ENCODE data around the gene SIVA1. TPM values are rescaled to one million over a fixed set of nuclear protein-coding genes. Genes with fewer than 3 reads are reported as not detected.

The SIVA1 gene
- total RNA-seq, 1 donor from 2014 or later = 47.9 TPM

DNA sequence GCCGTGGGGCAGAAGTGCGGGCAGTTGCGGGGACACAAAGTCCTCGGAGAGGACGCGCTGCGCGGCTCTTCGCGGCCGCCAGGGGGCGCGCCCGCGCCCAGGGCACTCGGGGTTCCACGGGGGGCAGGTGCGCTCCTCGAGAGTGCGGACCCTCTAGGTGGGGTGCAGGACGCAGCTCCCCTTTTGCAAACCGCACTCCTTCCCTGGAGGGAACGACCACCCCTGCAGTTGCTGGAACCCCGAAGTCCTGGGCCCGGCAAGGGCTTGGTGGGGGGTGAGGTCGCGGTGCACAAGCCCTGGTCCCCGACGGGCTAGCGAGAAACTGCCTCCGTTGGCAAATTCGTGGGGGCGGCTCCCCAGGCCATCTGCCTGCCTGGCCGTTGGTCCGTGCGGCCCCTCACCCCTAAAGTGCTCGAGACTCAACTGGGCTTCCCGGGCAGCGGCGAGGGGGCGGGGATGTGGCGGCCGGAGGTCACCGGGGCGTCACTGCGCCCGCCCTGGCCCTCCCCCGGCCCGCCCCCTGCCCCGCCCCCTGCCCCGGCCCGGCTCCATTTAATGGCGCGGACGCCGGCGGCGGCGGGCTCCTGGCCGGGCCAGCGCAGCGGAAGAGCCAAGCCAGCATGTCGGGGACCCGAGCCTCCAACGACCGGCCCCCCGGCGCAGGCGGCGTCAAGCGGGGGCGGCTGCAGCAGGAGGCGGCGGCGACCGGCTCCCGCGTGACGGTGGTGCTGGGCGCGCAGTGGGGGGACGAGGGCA is 29.1 kb upstream of the SIVA1 start, which contains the start of gene ADSS1:
Gene ADSS1, plus strand, starts transcription at position 579 of the 756 bp plus-strand sequence. Its CDS starts 42 bp downstream, at position 621.
- TF ChIP-seq, protein P1, sequence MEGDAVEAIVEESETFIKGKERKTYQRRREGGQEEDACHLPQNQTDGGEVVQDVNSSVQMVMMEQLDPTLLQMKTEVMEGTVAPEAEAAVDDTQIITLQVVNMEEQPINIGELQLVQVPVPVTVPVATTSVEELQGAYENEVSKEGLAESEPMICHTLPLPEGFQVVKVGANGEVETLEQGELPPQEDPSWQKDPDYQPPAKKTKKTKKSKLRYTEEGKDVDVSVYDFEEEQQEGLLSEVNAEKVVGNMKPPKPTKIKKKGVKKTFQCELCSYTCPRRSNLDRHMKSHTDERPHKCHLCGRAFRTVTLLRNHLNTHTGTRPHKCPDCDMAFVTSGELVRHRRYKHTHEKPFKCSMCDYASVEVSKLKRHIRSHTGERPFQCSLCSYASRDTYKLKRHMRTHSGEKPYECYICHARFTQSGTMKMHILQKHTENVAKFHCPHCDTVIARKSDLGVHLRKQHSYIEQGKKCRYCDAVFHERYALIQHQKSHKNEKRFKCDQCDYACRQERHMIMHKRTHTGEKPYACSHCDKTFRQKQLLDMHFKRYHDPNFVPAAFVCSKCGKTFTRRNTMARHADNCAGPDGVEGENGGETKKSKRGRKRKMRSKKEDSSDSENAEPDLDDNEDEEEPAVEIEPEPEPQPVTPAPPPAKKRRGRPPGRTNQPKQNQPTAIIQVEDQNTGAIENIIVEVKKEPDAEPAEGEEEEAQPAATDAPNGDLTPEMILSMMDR (IDR thresholded peaks at IDR 0.05) = peak; percentile 94
- POLR2A ChIA-PET = interaction anchor here (1.0 to 1.2 kb wide), 2 partner anchors 13 to 15 kb away, joined by 4 read pairs; no protein-coding TSS in a partner anchor
- no peak within 1 kb of the TSS for H3K27ac Mint-ChIP-seq

DNA sequence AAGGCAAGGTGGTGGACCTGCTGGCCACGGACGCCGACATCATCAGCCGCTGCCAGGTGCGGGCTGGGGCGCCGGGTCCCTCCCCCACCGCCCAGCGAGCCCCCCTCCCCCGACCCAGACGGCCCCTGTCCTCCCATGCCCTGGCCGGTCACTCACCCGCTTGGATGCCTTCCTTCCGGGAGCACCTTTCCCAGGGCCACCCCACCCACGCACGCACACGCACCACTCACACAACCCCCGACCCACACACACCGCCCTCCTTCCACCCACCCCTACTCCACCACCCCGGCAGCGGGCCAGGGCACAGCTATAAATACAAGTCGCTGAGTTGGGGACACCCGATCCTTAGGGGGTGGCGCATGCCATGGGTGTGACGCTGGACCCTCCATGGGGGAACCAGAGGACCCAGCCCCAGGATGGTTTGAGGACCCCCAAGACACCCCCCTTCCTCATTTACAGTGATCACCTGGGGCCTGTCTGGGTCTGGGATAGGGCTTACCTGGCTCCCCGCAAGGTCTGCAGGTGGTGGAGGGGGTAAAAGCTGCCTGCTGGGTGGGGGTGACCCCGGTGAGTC is 28.5 kb upstream of the SIVA1 start:
- no peak for DNase-seq
- Mint-ChIP-seq H3K27ac (no peak overlapping the region), H3K9me3 (no peaks in the 10 kb centered on the region), H3K36me3 (ENCODE audit: low read depth) (peaks cover 6% of the 10 kb centered on the region), H3K4me3 (peak overlapping the region; percentile 64), H3K27me3 (peaks cover 5% of the 10 kb centered on the region), H3K4me1 (no peaks in the 10 kb centered on the region)
- ATAC-seq (ENCODE audit: low read depth) = no peak
- TF ChIP-seq, protein P1 (IDR thresholded peaks at IDR 0.05) = no peak
- intact Hi-C loops (cut with micrococcal nuclease) = loop anchor here (1.0 to 5.0 kb wide), 2 partner anchors 28 to 323 kb away; no protein-coding TSS in a partner anchor
- CTCF ChIA-PET = no interaction called here
- POLR2A ChIA-PET = interaction anchor here (1.0 kb wide), 1 partner anchor 14 kb away, joined by 4 read pairs; no protein-coding TSS in a partner anchor

More for the DNA sequence above, 29.1 kb upstream of the SIVA1 start, which contains the start of gene ADSS1:
- Mint-ChIP-seq H3K27me3 (peaks cover 5% of the 10 kb centered on the region), H3K4me1 (no peaks in the 10 kb centered on the region), H3K9me3 (no peaks in the 10 kb centered on the region), H3K36me3 (ENCODE audit: low read depth) (peaks cover 7% of the 10 kb centered on the region), H3K4me3 (peak within 1 kb of the TSS; percentile 78)
- peak; percentile 68 for DNase-seq
- CTCF ChIA-PET = interaction anchor here (0.8 to 2.6 kb wide), 2 partner anchors 29 to 79 kb away, joined by 3 to 9 read pairs; partner anchors contain the start of gene SIVA1
- peak; percentile 83 for ATAC-seq (ENCODE audit: low read depth)
- intact Hi-C loops (cut with micrococcal nuclease) = loop anchor here (1.0 to 5.0 kb wide), 3 partner anchors 28 to 323 kb away; no protein-coding TSS in a partner anchor

- DNase-seq (no peak), ATAC-seq (ENCODE audit: low read depth) (no peak)
- Mint-ChIP-seq H3K4me3 (peak overlapping the region; percentile 64), H3K27me3 (peaks cover 5% of the 10 kb centered on the region), H3K36me3 (ENCODE audit: low read depth) (no peaks in the 10 kb centered on the region), H3K27ac (no peak overlapping the region), H3K4me1 (no peaks in the 10 kb centered on the region), H3K9me3 (no peaks in the 10 kb centered on the region)
- TF ChIP-seq, protein P1 (IDR thresholded peaks at IDR 0.05) = no peak
- intact Hi-C loops (cut with micrococcal nuclease) = loop anchor here (1.0 to 5.0 kb wide), 2 partner anchors 27 to 322 kb away; no protein-coding TSS in a partner anchor
- ChIA-PET POLR2A (interaction anchor here (1.0 to 1.3 kb wide), 2 partner anchors 14 to 67 kb away, joined by 4 read pairs; no protein-coding TSS in a partner anchor), CTCF (no interaction called here)
These were observed 27.8 kb upstream of the SIVA1 start for GRCh38 chr14:104724981-104725771.

GRCh38 chr14:104725772-104726548 is 27.0 kb upstream of the SIVA1 start:
- Mint-ChIP-seq H3K4me3 (no peak overlapping the region), H3K36me3 (ENCODE audit: low read depth) (no peaks in the 10 kb centered on the region), H3K4me1 (no peaks in the 10 kb centered on the region), H3K27ac (no peak overlapping the region), H3K9me3 (no peaks in the 10 kb centered on the region), H3K27me3 (peaks cover 5% of the 10 kb centered on the region)
- ChIA-PET POLR2A (interaction anchor here (1.3 kb wide), 1 partner anchor 68 kb away, joined by 4 read pairs; no protein-coding TSS in a partner anchor), CTCF (no interaction called here)
- intact Hi-C loops (cut with micrococcal nuclease) = no loop called here
- TF ChIP-seq, protein P1 (IDR thresholded peaks at IDR 0.05) = no peak
- no peak for DNase-seq
- ATAC-seq (ENCODE audit: low read depth) = no peak
